ENCODE data around the gene ANTXR1.
A peak's percentile ranks its signal among the peaks of the same experiment; 100 is the strongest.

Gene ANTXR1

GRCh38 chr2:69291721-69292120, 278.7 kb downstream of the ANTXR1 start:
- no peak for DNase-seq

- DNase-seq, result no peak
These were observed 279.3 kb downstream of the ANTXR1 start for GRCh38 chr2:69292256-69292655.

- no peak for DNase-seq
These were observed 283.4 kb downstream of the ANTXR1 start for GRCh38 chr2:69296421-69296820.

GRCh38 chr2:69297216-69297615, 284.2 kb downstream of the ANTXR1 start:
- DNase-seq, result no peak

- peak; percentile 79 for DNase-seq
These were observed 285.3 kb downstream of the ANTXR1 start for GRCh38 chr2:69298261-69298660.

- DNase-seq, result no peak
These were observed 285.9 kb downstream of the ANTXR1 start for GRCh38 chr2:69298862-69299261.

Data from islet precursor cell (in vitro differentiated cells).